EH (cell line): ENCODE measurements around the gene CABLES2.
A peak's percentile ranks its signal among the peaks of the same experiment; 100 is the strongest.

Source experiments
- DNase-seq: peaks from one replicate; pipeline ENCODE4 v3.0.0-alpha.2; 2015; ENCODE audit warnings: low read depth

CABLES2 gene

GRCh38 chr20:62418709-62419487 lies 11.8 kb upstream of the CABLES2 start:
- no peak for DNase-seq

- no peak for DNase-seq
Measured at GRCh38 chr20:62417981-62418708, 11.1 kb upstream of the CABLES2 start.

- no peak for DNase-seq
Measured at GRCh38 chr20:62416651-62417637, 9.9 kb upstream of the CABLES2 start.

GRCh38 chr20:62415354-62416111 lies 8.4 kb upstream of the CABLES2 start:
- no peak for DNase-seq

- DNase-seq: no peak
Measured at GRCh38 chr20:62413896-62414481, 6.9 kb upstream of the CABLES2 start.

GRCh38 chr20:62413025-62413570 lies 6.0 kb upstream of the CABLES2 start:
- DNase-seq: no peak

- no peak for DNase-seq
Measured at GRCh38 chr20:62412194-62413024, 5.3 kb upstream of the CABLES2 start.

GRCh38 chr20:62411479-62412193 lies 4.6 kb upstream of the CABLES2 start:
- no peak for DNase-seq

GRCh38 chr20:62410746-62411478 lies 3.8 kb upstream of the CABLES2 start:
- DNase-seq: no peak

GRCh38 chr20:62409931-62410745 lies 3.1 kb upstream of the CABLES2 start:
- peak; percentile 15 for DNase-seq

GRCh38 chr20:62409086-62409853 lies 2.2 kb upstream of the CABLES2 start:
- DNase-seq: no peak

GRCh38 chr20:62408640-62409039 lies 1.6 kb upstream of the CABLES2 start:
- no peak for DNase-seq

GRCh38 chr20:62408055-62408454 lies 970 bp upstream of the CABLES2 start:
- no peak for DNase-seq

GRCh38 chr20:62406635-62407176 lies 379 bp downstream of the CABLES2 start:
- DNase-seq: no peak

GRCh38 chr20:62405981-62406513 lies 1.0 kb downstream of the CABLES2 start:
- DNase-seq: no peak
